ENCODE measurements around the gene NUDT21.

- TF ChIP-seq CTCF (IDR thresholded peaks at IDR 0.05) (no peak), POLR2A (IDR thresholded peaks at IDR 0.05) (no peak)
Observed at GRCh38 chr16:56414366-56414765, 36.8 kb downstream of the NUDT21 start.

All from ovary (tissue), 3 donors.